Cardiac muscle cell (in vitro differentiated cells and primary cell): ENCODE results near the gene ACKR3. TPM values are rescaled to one million over a fixed set of nuclear protein-coding genes. Genes with fewer than 3 reads are reported as not detected.

Experiments used
- DNase-seq, 2 donors: peaks; one replicate each; pipeline versions ENCODE4 v3.0.0 to v3.0.0-alpha.2; 2010 to 2017; ENCODE audit warnings: low read depth in 1 of 2, low spot score in 1 of 2
- H3K27ac ChIP-seq: fragments of 200-600 bp; sonication (generic); 2 replicates; pipeline ENCODE4 v1.5.1; 2016
- H3K27me3 ChIP-seq: fragments of 200-600 bp; sonication (generic); 2 replicates; pipeline ENCODE4 v1.6.0; 2016; ENCODE audit warnings: control low read depth
- H3K36me3 ChIP-seq: fragments of 200-600 bp; sonication (generic); 2 replicates; pipeline ENCODE4 v1.5.1; 2016; ENCODE audit warnings: control low read depth
- H3K4me1 ChIP-seq: fragments of 200-600 bp; sonication (generic); 2 replicates; pipeline ENCODE4 v1.8.1; 2017; ENCODE audit warnings: low read depth, mild to moderate bottlenecking, mixed run types
- H3K4me3 ChIP-seq: fragments of 200-600 bp; sonication (generic); 2 replicates; pipeline ENCODE4 v1.5.1; 2016; ENCODE audit warnings: mild to moderate bottlenecking
- H3K9me3 ChIP-seq: fragments of 200-600 bp; sonication (generic); 2 replicates; pipeline ENCODE4 v1.5.1; 2017; ENCODE audit warnings: low read depth, mild to moderate bottlenecking, control low read depth
- polyA plus RNA-seq: library from polyadenylated mRNA; unstranded; fragments of >200 nt; fragmentation: Nextera tagmentation; extraction: Ambion mirVana; gene quantifications from 2 replicates; pipeline ENCODE4 v1.2.1, GENCODE V29; 2016
- total RNA-seq: library from RNA; depleted of rRNA; stranded (reverse); fragments of >200 nt; gene quantifications from 2 replicates; pipeline ENCODE4 v1.2.3, GENCODE V29; 2016
- TF ChIP-seq, protein P1 (sequence below): IDR thresholded peaks from 2 replicates; pipeline ENCODE4 v1.5.1; 2012; ENCODE audit warnings: low read depth, mild to moderate bottlenecking, low read length

The ACKR3 gene
- total and polyA plus RNA-seq, 2 experiments from 2014 or later = 2.5 to 5.7 TPM

DNA sequence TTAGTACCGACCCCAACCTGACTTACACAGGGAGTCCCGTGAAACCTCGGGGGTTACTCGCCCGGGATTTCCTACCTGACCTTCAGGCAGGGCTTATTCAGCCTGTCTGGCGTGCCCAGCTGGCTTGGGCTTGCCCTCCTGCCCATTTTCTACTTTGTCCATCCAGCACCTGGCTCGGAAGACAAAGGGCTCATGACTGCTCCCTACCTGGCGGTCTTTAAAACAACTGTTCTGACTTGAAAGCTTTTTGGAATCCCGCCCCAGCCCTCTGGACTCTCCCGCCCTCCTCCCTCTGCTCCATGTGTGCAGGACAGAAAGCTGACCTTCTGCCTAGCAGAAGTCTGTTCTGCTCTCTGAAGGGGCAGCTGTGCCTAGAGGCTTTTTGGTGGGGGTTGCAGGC lies 43.1 kb downstream of the ACKR3 start:
- Histone ChIP-seq H3K27me3 (no peaks in the 10 kb centered on the region), H3K36me3 (no peaks in the 10 kb centered on the region), H3K9me3 (no peaks in the 10 kb centered on the region), H3K4me3 (no peak overlapping the region), H3K27ac (no peak overlapping the region), H3K4me1 (no peaks in the 10 kb centered on the region)
- no peak for DNase-seq
- TF ChIP-seq, protein P1, sequence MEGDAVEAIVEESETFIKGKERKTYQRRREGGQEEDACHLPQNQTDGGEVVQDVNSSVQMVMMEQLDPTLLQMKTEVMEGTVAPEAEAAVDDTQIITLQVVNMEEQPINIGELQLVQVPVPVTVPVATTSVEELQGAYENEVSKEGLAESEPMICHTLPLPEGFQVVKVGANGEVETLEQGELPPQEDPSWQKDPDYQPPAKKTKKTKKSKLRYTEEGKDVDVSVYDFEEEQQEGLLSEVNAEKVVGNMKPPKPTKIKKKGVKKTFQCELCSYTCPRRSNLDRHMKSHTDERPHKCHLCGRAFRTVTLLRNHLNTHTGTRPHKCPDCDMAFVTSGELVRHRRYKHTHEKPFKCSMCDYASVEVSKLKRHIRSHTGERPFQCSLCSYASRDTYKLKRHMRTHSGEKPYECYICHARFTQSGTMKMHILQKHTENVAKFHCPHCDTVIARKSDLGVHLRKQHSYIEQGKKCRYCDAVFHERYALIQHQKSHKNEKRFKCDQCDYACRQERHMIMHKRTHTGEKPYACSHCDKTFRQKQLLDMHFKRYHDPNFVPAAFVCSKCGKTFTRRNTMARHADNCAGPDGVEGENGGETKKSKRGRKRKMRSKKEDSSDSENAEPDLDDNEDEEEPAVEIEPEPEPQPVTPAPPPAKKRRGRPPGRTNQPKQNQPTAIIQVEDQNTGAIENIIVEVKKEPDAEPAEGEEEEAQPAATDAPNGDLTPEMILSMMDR = no peak

DNA sequence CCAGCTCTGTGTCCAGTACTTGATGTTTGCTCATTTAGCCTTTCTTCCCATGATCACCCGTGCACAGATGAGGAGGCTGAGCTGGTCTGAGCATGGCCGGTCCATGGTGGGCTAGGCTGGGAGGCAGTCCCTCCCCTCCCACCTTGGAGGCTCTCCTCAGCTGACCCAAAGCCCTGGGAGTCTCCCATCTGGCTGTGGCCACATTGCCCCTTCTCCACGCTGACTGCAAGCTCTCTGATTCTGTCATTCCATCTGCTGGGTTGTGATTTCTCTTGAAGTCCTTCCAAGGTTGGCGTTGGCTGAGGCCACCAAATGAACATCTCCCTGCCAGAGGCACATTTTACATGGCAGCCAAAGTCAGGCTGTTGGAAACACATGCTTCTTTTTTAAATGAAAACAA lies 44.0 kb downstream of the ACKR3 start:
- TF ChIP-seq, protein P1 = no peak
- Histone ChIP-seq H3K4me3 (no peak overlapping the region), H3K27me3 (no peaks in the 10 kb centered on the region), H3K27ac (no peak overlapping the region), H3K9me3 (no peaks in the 10 kb centered on the region), H3K4me1 (no peaks in the 10 kb centered on the region), H3K36me3 (no peaks in the 10 kb centered on the region)
- DNase-seq = no peak

DNA sequence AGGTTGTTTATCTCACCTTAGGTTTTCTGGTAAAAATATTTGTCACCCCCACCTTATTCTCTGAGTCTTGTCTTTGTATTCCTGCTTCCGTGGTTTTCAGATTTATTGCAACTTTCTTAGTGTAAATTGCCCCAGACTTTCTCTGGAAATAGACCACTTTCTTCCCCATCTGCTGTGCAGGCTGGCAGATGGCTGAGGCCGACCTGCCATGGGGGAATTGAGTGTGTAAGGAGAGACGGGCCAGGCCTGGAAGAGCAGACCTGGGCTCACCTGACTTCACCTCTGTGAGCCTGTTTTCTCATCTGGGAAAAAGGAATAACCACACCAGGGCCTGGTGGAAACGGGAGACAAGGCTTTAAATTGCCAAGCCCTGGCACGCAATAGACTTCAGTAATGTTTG lies 44.9 kb downstream of the ACKR3 start:
- no peak overlapping the region for H3K4me3 ChIP-seq

DNA sequence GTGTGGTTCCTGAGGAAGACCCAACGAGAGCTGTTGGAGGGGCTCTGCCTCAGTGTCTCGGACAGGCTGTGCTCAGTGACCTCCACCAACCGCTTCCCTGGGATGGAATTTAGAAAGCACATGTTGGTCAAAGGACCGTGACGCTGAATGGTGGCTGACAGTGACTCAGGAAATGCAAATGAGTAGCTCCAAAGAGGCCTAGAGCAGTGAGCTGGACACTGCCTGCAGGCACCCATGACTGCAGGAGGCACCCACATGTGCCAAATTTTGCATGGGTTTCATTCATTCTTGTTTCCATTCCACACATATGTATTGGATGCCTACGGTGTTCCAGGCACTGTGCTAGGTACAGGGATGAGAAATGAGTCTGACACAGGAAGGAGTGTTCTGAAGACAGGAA lies 46.4 kb downstream of the ACKR3 start:
- H3K36me3 ChIP-seq = no peaks in the 10 kb centered on the region
- no peak overlapping the region for H3K27ac ChIP-seq
- no peaks in the 10 kb centered on the region for H3K4me1 ChIP-seq
- peaks cover 3% of the 10 kb centered on the region for H3K27me3 ChIP-seq
- DNase-seq = no peak
- H3K4me3 ChIP-seq = no peak overlapping the region
- H3K9me3 ChIP-seq = no peaks in the 10 kb centered on the region
- TF ChIP-seq, protein P1 = no peak

More for the DNA sequence above, 44.9 kb downstream of the ACKR3 start:
- no peak for DNase-seq
- TF ChIP-seq, protein P1 = no peak
- H3K27me3 ChIP-seq = no peaks in the 10 kb centered on the region
- H3K27ac ChIP-seq = no peak overlapping the region
- no peaks in the 10 kb centered on the region for H3K4me1 ChIP-seq
- H3K9me3 ChIP-seq = no peaks in the 10 kb centered on the region
- H3K36me3 ChIP-seq = no peaks in the 10 kb centered on the region

DNA sequence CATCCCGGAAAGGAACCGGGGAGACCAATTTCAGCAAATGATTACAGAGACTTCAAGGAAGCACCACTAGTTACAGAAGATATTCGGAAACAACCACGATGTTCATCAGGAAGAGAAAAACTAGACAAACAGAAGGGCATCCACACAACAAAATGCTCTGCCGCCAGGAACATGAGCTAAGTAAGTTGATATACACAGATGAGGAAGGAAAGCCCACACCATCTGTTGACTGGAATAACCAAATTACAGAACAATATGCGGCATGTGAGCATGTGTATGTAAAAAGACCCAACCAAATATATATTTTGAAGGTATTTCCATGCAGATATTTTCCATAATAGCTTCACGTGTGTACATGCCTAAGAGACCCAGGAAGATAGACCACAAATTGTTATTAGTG lies 47.0 kb downstream of the ACKR3 start:
- no peaks in the 10 kb centered on the region for H3K9me3 ChIP-seq
- peaks cover 3% of the 10 kb centered on the region for H3K27me3 ChIP-seq
- TF ChIP-seq, protein P1 = no peak
- H3K27ac ChIP-seq = no peak overlapping the region
- DNase-seq = no peak
- H3K36me3 ChIP-seq = no peaks in the 10 kb centered on the region
- H3K4me1 ChIP-seq = no peaks in the 10 kb centered on the region
- no peak overlapping the region for H3K4me3 ChIP-seq

DNA sequence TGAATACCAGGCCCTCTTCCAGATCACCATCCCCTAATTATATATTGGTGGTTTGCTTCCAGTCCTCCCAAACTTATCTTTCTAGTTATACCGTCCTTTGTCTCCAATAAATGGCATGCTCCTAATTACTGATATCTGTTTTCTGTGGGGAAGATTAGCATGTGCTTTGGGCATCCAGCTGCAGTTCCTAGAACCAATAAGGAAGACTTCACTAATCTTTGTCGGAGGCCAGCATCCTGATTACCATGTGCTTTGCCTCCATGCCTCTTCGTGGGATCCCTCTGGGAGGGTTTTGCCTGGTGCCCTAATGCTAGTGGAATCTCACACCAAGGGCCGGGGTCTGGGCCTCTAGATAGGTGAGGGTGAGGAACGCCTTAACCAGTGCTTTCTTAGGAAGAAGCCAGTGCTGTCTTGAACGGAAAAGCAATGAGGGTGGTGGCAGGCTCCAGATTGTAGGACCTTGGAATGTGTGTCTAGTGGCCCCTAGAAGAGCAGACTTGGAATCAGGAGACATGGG lies 47.7 kb downstream of the ACKR3 start:
- Histone ChIP-seq H3K36me3 (no peaks in the 10 kb centered on the region), H3K4me3 (no peak overlapping the region), H3K27me3 (peaks cover 3% of the 10 kb centered on the region), H3K9me3 (no peaks in the 10 kb centered on the region), H3K4me1 (no peaks in the 10 kb centered on the region), H3K27ac (no peak overlapping the region)
- TF ChIP-seq, protein P1 = no peak
- no peak for DNase-seq
